GM12872 (cell line): ENCODE measurements around the gene BARX1.

ENCODE experiments used
- CTCF ChIP-seq: IDR thresholded peaks from 3 replicates; pipeline ENCODE4 v1.5.1; 2011; ENCODE audit warnings: low read depth, mild to moderate bottlenecking, low read length, moderate library complexity; ENCODE audit not compliant: insufficient read depth

The BARX1 gene

GRCh38 chr9:93952119-93952783 lies 2.9 kb downstream of the BARX1 start:
- no peak for TF ChIP-seq CTCF

- no peak for TF ChIP-seq CTCF
These were observed 3.5 kb downstream of the BARX1 start for GRCh38 chr9:93951655-93952118.

- no peak for TF ChIP-seq CTCF
These were observed 4.2 kb downstream of the BARX1 start for GRCh38 chr9:93950619-93951601.

- TF ChIP-seq CTCF, result no peak
These were observed 5.3 kb downstream of the BARX1 start for GRCh38 chr9:93949694-93950449.

- TF ChIP-seq CTCF, result no peak
These were observed 6.0 kb downstream of the BARX1 start for GRCh38 chr9:93949073-93949693.

- TF ChIP-seq CTCF, result no peak
These were observed 6.6 kb downstream of the BARX1 start for GRCh38 chr9:93948441-93949072.
